Fibroblast of skin of back (primary cell): Measurements from ENCODE around the gene LINGO3.

ENCODE experiments used
- DNase-seq: peaks from one replicate; pipeline ENCODE4 v3.0.0-alpha.2; 2013

Gene LINGO3

GRCh38 chr19:2280633-2281264 lies 27.2 kb downstream of the LINGO3 start:
- no peak for DNase-seq

GRCh38 chr19:2278459-2279158 lies 29.3 kb downstream of the LINGO3 start:
- no peak for DNase-seq

DNA sequence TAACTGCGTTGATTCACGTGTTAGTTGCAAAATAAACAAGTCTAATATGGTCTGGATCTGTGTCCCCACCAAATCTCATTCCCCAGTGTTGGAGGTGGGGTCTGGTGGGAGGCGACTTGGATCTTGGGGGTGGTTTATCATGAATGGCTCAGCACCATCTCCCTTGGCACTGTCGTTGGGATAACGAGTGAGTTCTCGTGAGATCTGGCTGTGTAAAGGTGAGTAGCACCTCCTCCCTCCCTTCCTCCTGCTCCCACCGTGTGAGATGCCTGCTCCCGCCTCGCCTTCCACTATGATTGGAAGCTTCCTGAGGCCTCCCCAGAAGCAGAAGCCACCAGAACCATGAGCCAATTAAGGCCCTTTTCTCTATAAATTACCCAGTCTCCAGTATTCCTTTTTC lies 30.8 kb downstream of the LINGO3 start:
- no peak for DNase-seq

GRCh38 chr19:2276429-2276986 lies 31.4 kb downstream of the LINGO3 start:
- DNase-seq, result no peak

DNA sequence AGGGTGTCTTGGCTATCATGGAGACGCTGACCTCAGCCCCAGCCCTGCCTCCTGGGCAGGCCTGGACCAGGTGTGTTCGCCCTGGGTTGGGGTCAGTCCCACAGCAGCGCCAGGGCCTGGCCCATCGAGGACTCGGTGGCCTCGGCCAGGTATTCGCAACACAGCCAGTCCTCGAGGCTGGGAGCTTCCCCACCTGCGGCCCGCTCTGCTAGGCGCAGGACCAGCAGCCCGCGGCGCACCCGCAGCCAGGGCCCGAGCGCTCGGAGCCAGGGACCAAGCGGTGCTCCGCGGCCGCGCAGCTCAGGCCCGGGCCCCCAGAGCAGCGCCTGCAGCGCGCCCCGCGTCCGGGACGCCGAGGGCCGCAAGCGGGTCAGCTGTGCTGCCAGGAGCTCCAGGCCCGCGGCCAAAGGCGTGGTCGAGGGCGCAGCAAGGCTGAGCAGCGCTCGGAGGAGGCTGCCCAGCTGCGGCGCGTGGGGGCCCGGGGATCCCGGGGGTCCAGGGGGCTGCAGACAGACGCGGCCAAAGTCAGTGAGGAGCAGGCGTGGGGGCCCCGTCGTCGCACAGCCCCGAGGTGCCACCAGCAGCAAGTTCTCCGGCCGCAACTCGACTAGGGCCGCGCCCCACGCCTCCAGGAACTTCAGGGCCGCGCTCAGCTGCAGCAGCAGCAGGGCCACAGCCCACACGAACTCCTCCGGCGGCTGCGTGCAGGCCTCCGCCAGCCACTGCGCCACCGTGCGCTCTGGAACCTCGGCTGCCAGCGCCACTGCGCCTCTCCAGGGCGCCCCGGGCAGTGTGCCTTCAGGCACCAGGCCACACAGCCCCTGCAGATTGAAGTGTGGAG lies 32.1 kb downstream of the LINGO3 start:
- no peak for DNase-seq

DNA sequence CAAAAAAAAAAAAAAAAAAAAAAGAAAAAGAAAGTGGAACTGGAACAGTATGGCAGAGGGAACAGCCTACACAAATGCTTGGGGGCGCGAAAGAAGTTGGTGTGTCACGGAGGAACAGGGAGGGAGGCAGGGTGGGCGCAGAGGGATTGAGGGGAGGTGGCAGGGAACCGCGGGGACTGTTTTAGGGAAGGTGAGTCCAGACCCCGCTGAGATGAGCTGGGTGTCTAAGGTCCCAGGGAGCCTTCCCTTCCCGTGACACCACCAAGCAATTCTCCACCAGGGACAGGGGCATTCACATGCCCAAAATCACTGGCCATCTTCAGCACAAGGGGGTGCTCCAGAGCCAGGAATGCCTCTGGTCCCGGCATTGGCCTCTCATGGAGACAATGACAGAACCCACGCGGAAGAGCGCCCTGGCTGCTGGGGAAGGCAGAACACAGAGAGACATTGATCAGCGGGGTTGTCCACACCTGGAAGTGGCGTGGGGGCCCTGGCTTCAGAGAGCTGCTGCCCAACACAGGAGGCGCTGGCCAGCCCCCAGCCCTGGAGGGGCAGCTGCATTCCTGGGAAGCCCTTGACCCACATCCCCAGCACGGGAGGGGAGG lies 32.9 kb downstream of the LINGO3 start:
- DNase-seq, result peak; percentile 73

GRCh38 chr19:2274185-2274711 lies 33.7 kb downstream of the LINGO3 start:
- DNase-seq, result no peak

DNA sequence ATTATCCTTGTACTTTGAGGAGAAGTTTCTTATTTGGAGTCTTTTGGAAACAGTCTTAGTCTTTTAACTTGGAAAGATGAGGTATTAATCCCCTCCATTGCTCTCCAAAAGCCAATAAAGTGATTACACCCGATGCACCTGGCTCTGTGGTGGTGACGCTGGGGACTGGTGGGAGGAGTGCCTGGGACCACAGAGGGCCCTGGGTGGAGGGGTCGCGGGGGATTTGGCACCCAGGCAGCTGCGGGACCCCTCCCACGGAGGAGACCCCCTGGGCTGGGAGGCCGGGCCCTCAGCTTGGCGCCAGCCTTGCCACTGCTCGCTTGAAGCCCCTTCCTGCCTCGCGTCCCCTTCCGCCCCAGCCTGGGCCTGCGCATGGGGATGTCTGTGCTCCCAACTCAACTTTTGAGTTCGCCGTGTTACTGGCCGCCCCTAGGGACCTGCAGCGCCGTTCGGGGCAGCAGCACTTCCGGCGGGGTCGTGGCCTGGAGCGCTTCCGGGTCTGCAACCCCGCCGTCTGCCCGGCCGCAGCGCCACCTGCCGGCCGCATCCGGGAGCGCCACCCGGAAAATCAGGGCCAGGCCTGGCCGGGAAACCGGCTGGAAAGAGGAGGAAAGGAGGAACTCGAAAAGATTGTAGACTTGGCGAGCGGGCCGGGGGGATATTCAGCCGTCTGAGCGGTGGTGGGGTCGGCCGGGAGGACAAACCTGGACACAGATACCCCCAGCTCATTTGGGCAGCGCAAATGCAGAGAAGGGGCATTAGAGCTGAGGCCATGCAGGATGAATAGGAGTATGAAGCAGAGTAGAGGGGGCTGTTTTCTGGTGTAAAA lies 34.4 kb downstream of the LINGO3 start:
- peak; percentile 78 for DNase-seq

DNA sequence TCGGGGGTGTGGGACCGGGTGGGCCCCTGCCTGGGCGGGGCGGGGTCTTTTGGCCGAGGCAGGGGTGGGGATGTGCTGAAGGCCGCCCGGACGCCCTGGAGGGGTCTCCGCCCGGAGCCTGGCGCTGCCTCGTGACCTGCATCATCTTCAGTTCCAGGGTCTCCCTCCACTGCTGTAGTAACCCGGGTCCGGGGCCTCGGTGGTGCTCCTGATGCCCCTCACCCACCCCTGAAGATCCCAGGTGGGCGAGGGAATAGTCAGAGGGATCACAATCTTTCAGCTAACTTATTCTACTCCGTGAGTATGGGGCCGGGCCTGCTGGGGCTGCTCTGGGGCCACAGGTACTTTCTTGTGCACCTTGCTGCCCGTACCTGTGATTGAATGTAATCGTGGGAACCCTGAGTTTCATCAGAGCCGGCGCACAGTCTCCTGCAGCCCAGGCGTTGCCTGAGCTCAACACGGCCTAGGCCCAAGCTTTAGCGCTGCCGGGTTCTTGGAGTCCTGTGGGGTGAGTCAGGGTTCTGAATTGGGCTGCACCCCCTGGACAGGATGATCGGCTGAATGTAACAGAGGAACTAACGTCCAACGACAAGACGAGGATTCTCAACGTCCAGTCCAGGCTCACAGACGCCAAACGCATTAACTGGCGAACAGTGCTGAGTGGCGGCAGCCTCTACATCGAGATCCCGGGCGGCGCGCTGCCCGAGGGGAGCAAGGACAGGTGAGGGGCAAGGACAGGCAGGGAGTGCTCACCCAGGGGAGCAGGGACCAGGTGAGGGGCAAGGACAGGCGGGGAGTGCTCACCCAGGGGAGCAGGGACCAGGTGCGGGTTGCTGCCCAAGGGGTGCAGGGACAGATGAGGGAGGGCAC lies 36.5 kb downstream of the LINGO3 start:
- DNase-seq, result peak; percentile 68

- DNase-seq, result peak; percentile 83
Measured at GRCh38 chr19:2270423-2271233, 37.3 kb downstream of the LINGO3 start.

GRCh38 chr19:2270157-2270422 lies 37.9 kb downstream of the LINGO3 start:
- DNase-seq, result no peak

- DNase-seq, result peak; percentile 96
Measured at GRCh38 chr19:2269244-2270156, 38.5 kb downstream of the LINGO3 start.

DNA sequence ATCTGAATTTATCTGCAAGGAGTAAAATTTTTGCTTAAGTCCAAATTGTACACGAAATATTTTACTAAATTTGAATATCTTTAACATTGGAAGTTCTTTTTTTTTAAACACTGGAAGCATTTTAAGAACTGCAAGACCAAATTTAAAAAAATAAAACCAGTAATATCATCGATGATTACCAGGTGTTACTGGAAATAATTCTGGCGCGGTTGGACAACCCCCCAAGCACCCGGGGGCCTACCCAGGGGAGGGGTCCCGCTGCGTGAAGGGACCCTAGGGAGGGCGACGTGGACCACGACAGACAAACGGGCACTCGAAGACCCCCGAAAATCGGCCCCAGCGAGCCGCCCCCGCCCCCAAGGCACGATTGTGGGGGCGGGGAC lies 39.1 kb downstream of the LINGO3 start:
- no peak for DNase-seq

- no peak for DNase-seq
Measured at GRCh38 chr19:2268480-2268830, 39.5 kb downstream of the LINGO3 start.

DNA sequence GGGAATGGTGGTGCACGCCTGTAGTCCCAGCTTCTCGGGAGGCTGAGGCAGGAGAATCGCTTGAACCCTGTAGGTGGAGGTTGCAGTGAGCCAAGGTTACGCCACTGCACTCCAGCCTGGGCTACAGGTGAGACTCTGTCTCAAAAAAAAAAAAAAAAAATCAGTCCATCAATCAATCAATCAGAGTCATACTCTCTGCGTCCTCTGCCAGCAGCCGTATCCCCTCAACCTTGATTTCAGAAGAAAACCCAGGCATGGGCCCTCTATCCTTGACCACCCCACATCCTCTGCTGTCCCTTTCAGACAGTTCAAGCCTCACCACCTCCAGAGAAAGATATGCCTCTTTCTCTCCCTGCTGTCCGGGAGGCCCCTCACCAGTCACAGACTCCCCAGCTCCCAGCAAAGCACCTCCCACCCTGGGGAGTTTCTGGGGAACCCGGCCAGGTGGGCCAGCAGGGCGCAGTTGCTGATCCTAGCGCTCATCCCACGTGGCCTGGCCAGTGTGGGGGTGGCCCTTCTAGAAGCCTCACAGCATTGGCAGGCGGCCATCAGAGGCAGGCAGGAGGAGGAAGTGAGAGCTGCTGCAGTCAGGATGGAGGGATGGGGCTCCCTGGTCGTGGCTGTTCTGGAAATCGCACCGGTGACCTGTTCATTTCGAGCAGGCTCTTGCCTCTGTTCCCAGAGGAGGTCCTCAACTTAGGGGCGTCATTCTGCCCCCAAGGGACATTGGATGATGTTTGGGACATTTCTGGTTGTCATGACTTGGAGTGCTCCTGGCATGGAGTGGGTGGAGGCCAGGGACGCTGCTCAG lies 41.6 kb downstream of the LINGO3 start:
- DNase-seq, result peak; percentile 74

GRCh38 chr19:2261438-2262172 lies 46.3 kb downstream of the LINGO3 start:
- no peak for DNase-seq

DNA sequence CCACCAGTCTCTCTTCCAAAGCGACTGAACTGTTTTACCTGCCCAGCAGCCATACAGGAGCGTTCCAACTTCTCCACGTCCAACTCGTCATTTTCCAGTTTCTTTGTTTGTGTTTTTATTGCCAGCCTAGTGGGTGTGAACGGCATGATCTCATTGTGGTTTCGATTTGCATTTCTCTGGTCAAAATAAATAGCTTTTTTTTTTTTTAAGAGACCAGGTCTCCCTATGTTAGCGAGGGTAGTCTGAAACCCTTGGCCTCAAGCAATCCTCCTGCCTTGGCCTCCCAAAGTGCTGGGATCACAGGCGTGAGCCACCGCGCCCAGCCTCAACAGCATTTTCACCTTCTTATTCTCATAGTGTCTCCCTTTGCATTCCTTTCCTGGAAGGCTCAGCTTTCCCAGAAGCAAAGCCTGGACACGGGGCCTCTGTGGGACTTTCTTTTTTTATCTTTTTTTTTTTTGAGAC lies 47.6 kb downstream of the LINGO3 start:
- DNase-seq, result no peak
